Measurements from ENCODE around the gene SPRN. TPM values are rescaled to one million over a fixed set of nuclear protein-coding genes. Genes with fewer than 3 reads are reported as not detected.
"Not testable (repeated sequence)": the region's sequence is repeated elsewhere in the genome, so short reads cannot be mapped to it uniquely, and the experiment has no call there.

Gene SPRN
- total and polyA plus RNA-seq, 2 donors (not counting 1 experiment from before 2014, with no cell fraction given), result 0.33 to 1.2 TPM

GRCh38 chr10:133378251-133379096 lies 46.0 kb downstream of the SPRN start:
- Histone ChIP-seq H4K20me1 (ENCODE audit: control insufficient read depth, extremely low read depth, insufficient read depth, low read length) (no peaks in the 10 kb centered on the region), H3K36me3 (ENCODE audit: control insufficient read depth, insufficient read depth, low read length) (no peaks in the 10 kb centered on the region), H3K4me2 (ENCODE audit: extremely low read depth, insufficient read depth, low read length) (peak overlapping the region; percentile 91), H3K79me2 (ENCODE audit: control insufficient read depth, insufficient read depth, low read length) (no peaks in the 10 kb centered on the region), H3K9ac (ENCODE audit: insufficient read depth, low read length) (peak overlapping the region; percentile 26), H3K9me3 (ENCODE audit: control insufficient read depth, insufficient read depth, low read depth, low read length) (no peaks in the 10 kb centered on the region), H3K27me3 (ENCODE audit: control insufficient read depth, insufficient read depth, low read length) (no peaks in the 10 kb centered on the region), H3K4me3 (replicated peaks in 1 of 4; ENCODE audit: control extremely low read depth in 1 of 4, insufficient read depth in 1 of 4, low read depth in 3 of 4, low read length in 4 of 4) (peak overlapping the region; percentile 54 to 79 (median 74)), H3K27ac (ENCODE audit: insufficient read depth, low read length) (no peak overlapping the region), H3K4me1 (ENCODE audit: control insufficient read depth, extremely low read depth, insufficient read depth, low read length) (peaks cover 2% of the 10 kb centered on the region), H2AFZ (ENCODE audit: low read length) (peak overlapping the region; percentile 94)
- TF ChIP-seq, protein P1, sequence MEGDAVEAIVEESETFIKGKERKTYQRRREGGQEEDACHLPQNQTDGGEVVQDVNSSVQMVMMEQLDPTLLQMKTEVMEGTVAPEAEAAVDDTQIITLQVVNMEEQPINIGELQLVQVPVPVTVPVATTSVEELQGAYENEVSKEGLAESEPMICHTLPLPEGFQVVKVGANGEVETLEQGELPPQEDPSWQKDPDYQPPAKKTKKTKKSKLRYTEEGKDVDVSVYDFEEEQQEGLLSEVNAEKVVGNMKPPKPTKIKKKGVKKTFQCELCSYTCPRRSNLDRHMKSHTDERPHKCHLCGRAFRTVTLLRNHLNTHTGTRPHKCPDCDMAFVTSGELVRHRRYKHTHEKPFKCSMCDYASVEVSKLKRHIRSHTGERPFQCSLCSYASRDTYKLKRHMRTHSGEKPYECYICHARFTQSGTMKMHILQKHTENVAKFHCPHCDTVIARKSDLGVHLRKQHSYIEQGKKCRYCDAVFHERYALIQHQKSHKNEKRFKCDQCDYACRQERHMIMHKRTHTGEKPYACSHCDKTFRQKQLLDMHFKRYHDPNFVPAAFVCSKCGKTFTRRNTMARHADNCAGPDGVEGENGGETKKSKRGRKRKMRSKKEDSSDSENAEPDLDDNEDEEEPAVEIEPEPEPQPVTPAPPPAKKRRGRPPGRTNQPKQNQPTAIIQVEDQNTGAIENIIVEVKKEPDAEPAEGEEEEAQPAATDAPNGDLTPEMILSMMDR (conservative IDR thresholded peaks at IDR 0.05 in 1 of 2, IDR thresholded peaks at IDR 0.05 in 1 of 2; ENCODE audit: low read depth in 1 of 2, low read length in 2 of 2), result no peak
- no peak for TF ChIP-seq EZH2 (IDR thresholded peaks at IDR 0.05; ENCODE audit: low read length, missing control alignments)
- DNase-seq (ENCODE audit: low read depth in 2 of 2), result peak; percentile 31 to 49

- Histone ChIP-seq H3K4me2 (ENCODE audit: extremely low read depth, insufficient read depth, low read length) (peak overlapping the region; percentile 91), H3K36me3 (ENCODE audit: control insufficient read depth, insufficient read depth, low read length) (no peaks in the 10 kb centered on the region), H3K4me1 (ENCODE audit: control insufficient read depth, extremely low read depth, insufficient read depth, low read length) (peaks cover 2% of the 10 kb centered on the region), H2AFZ (ENCODE audit: low read length) (peak overlapping the region; percentile 94), H3K27ac (ENCODE audit: insufficient read depth, low read length) (no peak overlapping the region), H3K4me3 (replicated peaks in 1 of 4; ENCODE audit: control extremely low read depth in 1 of 4, insufficient read depth in 1 of 4, low read depth in 3 of 4, low read length in 4 of 4) (peak overlapping the region; percentile 54 to 79 (median 74)), H4K20me1 (ENCODE audit: control insufficient read depth, extremely low read depth, insufficient read depth, low read length) (no peaks in the 10 kb centered on the region), H3K9me3 (ENCODE audit: control insufficient read depth, insufficient read depth, low read depth, low read length) (no peaks in the 10 kb centered on the region), H3K27me3 (ENCODE audit: control insufficient read depth, insufficient read depth, low read length) (no peaks in the 10 kb centered on the region), H3K9ac (ENCODE audit: insufficient read depth, low read length) (peak overlapping the region; percentile 26), H3K79me2 (ENCODE audit: control insufficient read depth, insufficient read depth, low read length) (no peaks in the 10 kb centered on the region)
- no peak for DNase-seq (ENCODE audit: low read depth in 2 of 2)
- TF ChIP-seq, protein P1 (conservative IDR thresholded peaks at IDR 0.05 in 1 of 2, IDR thresholded peaks at IDR 0.05 in 1 of 2; ENCODE audit: low read depth in 1 of 2, low read length in 2 of 2), result no peak
- no peak for TF ChIP-seq EZH2 (IDR thresholded peaks at IDR 0.05; ENCODE audit: low read length, missing control alignments)
These were observed 46.6 kb downstream of the SPRN start for GRCh38 chr10:133377818-133378250.

DNA sequence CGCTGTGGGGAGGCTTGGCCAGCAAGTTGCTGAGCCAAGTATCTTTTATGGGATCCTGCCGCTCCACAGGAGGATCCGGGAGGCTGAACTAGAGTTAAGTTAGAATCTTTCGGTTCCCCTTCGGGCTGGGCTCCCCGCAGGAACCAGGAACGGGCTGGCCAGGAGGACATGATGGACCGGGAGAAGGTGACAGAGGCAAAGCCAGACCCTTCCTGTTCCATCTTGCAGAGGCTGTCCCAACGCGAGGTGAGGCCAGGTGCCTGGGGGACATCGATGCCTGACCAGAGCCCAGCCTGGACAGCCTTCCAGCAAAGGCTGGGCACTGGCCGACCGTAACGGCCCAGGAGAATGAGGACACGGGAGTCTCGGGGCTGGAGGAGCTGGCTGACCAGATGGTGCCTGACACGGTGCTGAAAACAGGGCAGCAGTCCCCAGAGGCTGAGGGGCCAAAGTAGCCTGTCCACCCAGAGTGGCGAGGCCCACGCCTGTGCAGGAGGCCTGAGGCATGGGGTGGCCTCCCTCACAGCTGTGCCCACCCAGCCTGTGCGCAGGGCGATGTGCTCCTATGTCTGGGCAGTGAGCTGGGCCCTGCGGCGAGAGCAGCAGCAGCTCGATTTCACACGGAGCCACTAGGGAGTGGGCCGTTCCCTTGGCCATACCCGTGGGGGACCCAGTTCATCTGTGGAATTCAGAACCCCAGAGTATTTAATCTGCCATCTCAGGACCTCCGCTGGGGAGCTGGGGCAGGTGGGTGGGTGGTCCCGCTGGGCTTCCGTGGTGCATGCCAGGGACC lies 47.2 kb downstream of the SPRN start:
- no peak overlapping the region for H2AFZ ChIP-seq (ENCODE audit: low read length)

GRCh38 chr10:133376183-133376582 lies 48.2 kb downstream of the SPRN start:
- not testable (repeated sequence) for H3K4me2 ChIP-seq (ENCODE audit: extremely low read depth, insufficient read depth, low read length); H3K36me3 ChIP-seq (ENCODE audit: control insufficient read depth, insufficient read depth, low read length); H2AFZ ChIP-seq (ENCODE audit: low read length); H3K4me1 ChIP-seq (ENCODE audit: control insufficient read depth, extremely low read depth, insufficient read depth, low read length); DNase-seq (ENCODE audit: low read depth in 2 of 2); H3K27ac ChIP-seq (ENCODE audit: insufficient read depth, low read length); H3K27me3 ChIP-seq (ENCODE audit: control insufficient read depth, insufficient read depth, low read length); H3K4me3 ChIP-seq (replicated peaks in 1 of 4; ENCODE audit: control extremely low read depth in 1 of 4, insufficient read depth in 1 of 4, low read depth in 3 of 4, low read length in 4 of 4); H3K9ac ChIP-seq (ENCODE audit: insufficient read depth, low read length); H3K79me2 ChIP-seq (ENCODE audit: control insufficient read depth, insufficient read depth, low read length); H3K9me3 ChIP-seq (ENCODE audit: control insufficient read depth, insufficient read depth, low read depth, low read length); H4K20me1 ChIP-seq (ENCODE audit: control insufficient read depth, extremely low read depth, insufficient read depth, low read length)

More for the DNA sequence above, 47.2 kb downstream of the SPRN start:
- H3K4me3 ChIP-seq (replicated peaks in 1 of 4; ENCODE audit: control extremely low read depth in 1 of 4, insufficient read depth in 1 of 4, low read depth in 3 of 4, low read length in 4 of 4), result no peak overlapping the region
- no peaks in the 10 kb centered on the region for H3K36me3 ChIP-seq (ENCODE audit: control insufficient read depth, insufficient read depth, low read length)
- H4K20me1 ChIP-seq (ENCODE audit: control insufficient read depth, extremely low read depth, insufficient read depth, low read length), result no peaks in the 10 kb centered on the region
- no peaks in the 10 kb centered on the region for H3K79me2 ChIP-seq (ENCODE audit: control insufficient read depth, insufficient read depth, low read length)
- no peak overlapping the region for H3K4me2 ChIP-seq (ENCODE audit: extremely low read depth, insufficient read depth, low read length)
- H3K27ac ChIP-seq (ENCODE audit: insufficient read depth, low read length), result no peak overlapping the region
- H3K4me1 ChIP-seq (ENCODE audit: control insufficient read depth, extremely low read depth, insufficient read depth, low read length), result peaks cover 2% of the 10 kb centered on the region
- no peaks in the 10 kb centered on the region for H3K27me3 ChIP-seq (ENCODE audit: control insufficient read depth, insufficient read depth, low read length)
- no peak for DNase-seq (ENCODE audit: low read depth in 2 of 2)
- TF ChIP-seq EZH2 (IDR thresholded peaks at IDR 0.05; ENCODE audit: low read length, missing control alignments), result no peak
- TF ChIP-seq, protein P1 (conservative IDR thresholded peaks at IDR 0.05 in 1 of 2, IDR thresholded peaks at IDR 0.05 in 1 of 2; ENCODE audit: low read depth in 1 of 2, low read length in 2 of 2), result no peak
- H3K9ac ChIP-seq (ENCODE audit: insufficient read depth, low read length), result no peak overlapping the region
- H3K9me3 ChIP-seq (ENCODE audit: control insufficient read depth, insufficient read depth, low read depth, low read length), result no peaks in the 10 kb centered on the region
